A549 (cell line): ENCODE measurements around the gene HRK.

Experiments
- ELK1 ChIP-seq: fragments of 150-350 bp; IDR thresholded peaks from 2 replicates; pipeline ENCODE4 v1.6.1; 2014; ENCODE audit warnings: low read depth, mild to moderate bottlenecking, low read length
- POLR2A ChIP-seq: IDR thresholded peaks from 2 replicates; pipeline ENCODE4 v1.6.1; 2012; ENCODE audit warnings: mild to moderate bottlenecking, low read length

- no peak for TF ChIP-seq POLR2A
- no peak for TF ChIP-seq ELK1
These were observed 25.3 kb downstream of the HRK start for GRCh38 chr12:116855744-116856470.
